ENCODE measurements around the gene SIGLEC8.
A peak's percentile ranks its signal among the peaks of the same experiment; 100 is the strongest.
"Not testable (repeated sequence)": the region's sequence is repeated elsewhere in the genome, so short reads cannot be mapped to it uniquely, and the experiment has no call there.

Gene SIGLEC8

DNA sequence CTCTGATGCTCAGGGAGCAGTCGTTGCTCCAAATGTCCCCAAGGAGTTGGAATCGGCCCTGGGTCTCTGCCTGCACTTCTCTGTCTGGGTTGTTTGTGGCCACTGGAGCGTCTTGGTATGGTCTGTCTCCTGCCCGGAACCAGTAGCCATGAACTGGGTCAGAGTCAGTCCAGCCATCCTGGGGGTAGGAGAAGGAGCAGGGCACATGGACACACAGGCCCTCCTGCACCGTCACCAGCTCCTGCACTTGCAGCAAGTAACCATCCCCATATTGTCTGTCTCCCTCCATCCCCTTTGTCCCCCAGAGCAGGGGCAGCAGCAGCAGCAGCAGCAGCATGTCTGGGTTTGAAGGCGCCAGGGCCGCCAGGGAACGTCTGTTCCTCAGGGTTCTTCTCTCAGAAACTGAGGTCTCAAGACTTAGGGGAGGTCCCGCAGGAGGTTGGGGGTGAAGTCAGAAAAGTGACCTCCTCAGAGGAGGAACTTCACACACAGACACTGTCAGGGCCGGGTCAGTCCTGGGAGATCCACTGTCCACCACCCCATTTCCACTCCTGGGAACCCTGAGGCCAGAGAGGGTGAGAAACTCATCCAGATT is at the start of gene SIGLEC8:
SIGLEC8 (minus strand) TSS at position 404 of the 595 bp plus-strand sequence; CDS start at position 337, 67 bp downstream.
- no peak for DNase-seq (ENCODE audit: low read depth in 2 of 2)

DNA sequence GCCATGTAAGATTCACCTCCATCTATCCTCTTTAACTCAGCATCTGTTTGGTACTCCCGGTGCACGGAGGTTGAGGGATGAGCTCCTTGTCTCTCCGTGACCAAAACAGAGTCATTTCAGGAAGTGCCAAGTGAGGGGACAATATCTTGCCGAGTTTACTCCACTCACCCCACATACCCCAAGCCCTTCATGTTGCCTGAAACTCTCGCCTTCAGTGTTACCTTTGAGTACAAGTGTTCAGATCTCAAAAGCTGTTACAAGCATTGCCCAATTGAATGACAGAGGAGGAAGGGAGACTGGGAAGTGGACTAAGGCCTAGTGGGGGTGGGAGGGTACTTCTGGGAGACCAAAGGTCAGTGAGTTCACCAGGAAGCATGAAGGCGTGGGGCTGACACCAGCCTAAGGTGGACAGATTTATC is 49.4 kb upstream of the SIGLEC8 start:
- DNase-seq (ENCODE audit: low read depth in 2 of 2) = no peak

DNA sequence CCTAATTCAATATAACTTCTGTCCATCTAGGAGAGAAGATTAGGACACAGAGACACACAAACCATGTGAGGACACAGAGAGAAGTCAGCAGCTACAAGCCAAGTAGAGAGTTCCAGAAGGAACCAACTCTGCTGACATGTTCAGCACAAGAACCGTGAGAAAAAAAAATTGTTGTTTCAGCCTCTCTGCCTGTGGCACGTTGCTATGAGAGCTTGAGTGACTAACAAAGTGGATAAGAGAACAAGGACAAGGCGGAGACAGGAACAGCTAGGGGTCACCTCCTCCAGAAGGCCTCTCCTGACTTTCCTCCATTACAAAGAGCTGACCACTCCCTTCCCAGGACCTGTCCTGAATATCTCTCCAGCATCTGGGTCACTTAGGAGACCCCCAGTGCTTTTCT is 48.9 kb upstream of the SIGLEC8 start:
- no peak for DNase-seq (ENCODE audit: low read depth in 2 of 2)

GRCh38 chr19:51505904-51506303 is 47.6 kb upstream of the SIGLEC8 start:
- DNase-seq (ENCODE audit: low read depth in 2 of 2) = no peak

GRCh38 chr19:51503896-51504295 is 45.6 kb upstream of the SIGLEC8 start:
- DNase-seq (ENCODE audit: low read depth in 2 of 2) = no peak

DNA sequence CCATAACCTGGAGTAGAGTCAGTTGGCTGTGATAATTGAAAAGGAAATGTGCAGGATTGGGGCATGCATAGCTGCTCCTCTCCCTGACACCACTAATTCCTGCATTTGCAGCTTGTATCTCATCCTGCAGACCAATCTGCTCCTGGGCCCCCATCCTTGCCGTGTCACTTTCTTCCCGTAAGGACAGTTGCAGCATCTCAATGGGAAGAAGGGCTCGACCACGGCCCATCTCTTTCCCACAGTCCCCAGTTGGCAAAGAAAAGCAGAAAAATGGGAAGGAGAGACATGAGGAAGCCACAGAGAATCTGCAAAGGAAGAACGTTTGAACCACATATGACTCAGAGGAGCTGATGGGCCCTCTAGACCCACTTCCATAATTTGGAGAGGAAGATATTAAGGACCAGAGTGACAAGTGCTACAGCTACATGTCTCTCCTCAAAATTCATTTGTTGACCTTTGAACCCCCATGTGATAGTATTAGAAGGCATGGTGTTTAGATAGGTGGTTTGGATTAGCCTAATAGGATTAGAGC is 45.1 kb upstream of the SIGLEC8 start:
- DNase-seq (ENCODE audit: low read depth in 2 of 2) = no peak

DNA sequence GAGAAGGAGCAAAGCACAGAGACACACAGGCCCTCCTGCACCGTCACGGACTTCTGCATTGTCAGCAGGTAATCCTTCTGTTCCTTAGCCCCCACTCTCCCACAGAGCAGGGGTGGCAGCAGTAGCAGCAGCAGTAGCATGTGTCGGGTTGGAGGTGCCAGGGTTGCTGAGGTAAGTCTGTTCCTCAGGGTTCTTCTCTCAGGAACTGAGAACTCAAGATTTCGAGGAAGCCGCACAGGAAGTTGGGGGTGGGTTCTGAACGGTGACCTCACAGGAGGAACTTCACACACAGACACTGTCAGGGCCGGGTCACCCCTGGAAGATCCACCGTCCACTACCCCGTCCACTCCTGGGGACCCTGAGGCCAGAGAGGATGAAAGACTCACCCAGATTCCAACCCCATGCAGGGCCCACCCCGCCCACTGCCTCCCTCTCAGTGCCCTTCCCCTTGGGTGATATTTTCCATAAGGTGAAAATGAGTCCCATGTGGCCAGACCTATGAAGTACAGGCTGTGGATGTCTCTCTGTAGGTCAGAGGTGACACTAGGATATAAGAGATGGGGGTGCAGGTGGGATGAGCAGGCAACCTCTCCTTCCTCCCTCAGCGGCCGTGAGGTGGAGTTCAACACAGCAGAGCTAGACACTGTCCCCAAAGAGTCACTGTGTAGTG is 43.5 kb upstream of the SIGLEC8 start, which contains the start of gene SIGLEC12:
SIGLEC12 (minus strand) TSS at position 207 of the 670 bp plus-strand sequence; CDS start at position 140, 67 bp downstream.
- no peak for DNase-seq (ENCODE audit: low read depth in 2 of 2)

DNA sequence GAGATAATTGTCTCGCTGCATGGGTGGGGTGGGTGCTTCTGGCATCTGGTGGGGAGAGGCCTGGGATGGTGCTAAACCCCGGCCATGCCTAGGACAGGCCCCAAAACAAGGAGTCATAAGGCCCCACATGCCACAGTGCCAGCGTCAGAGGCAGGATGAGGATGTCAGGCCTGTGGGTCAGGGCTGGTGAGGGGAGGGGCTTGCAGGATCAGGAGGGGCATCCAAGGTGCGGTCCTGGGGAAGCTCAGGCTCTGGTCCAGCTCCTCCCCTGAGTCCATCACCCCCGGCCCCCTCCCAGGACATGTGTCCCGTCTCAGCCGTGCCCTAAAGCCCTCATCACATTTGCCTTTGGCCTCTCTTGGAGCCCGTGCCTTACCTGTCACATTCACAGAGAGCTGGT is 42.7 kb upstream of the SIGLEC8 start:
- DNase-seq (ENCODE audit: low read depth in 2 of 2) = not testable (repeated sequence)

- DNase-seq (ENCODE audit: low read depth in 2 of 2) = no peak
These were observed 39.4 kb upstream of the SIGLEC8 start for GRCh38 chr19:51497666-51498065.

DNA sequence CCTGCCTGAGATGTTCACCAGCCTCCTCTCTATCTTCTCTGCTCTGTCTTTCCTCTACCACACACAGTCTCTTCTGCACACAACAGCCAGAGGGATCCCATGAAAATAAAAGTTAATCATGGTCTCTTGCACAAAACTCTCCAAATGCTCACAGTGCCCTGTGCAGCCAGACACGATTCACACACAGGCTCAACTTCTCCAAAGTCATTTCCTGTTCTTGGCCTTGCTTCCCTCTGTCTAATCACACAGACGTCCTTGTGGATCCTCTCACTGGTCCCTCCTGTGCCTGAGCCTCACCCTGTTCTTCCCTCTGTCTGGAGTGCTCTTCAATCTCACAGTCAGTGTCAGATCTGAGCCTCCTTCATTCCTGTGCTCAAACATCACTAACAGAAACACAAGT is 35.5 kb upstream of the SIGLEC8 start:
- DNase-seq (ENCODE audit: low read depth in 2 of 2) = no peak

- DNase-seq (ENCODE audit: low read depth in 2 of 2) = no peak
These were observed 33.3 kb upstream of the SIGLEC8 start for GRCh38 chr19:51491586-51491985.

- DNase-seq (ENCODE audit: low read depth in 2 of 2) = no peak
These were observed 32.4 kb upstream of the SIGLEC8 start for GRCh38 chr19:51490676-51491075.

DNA sequence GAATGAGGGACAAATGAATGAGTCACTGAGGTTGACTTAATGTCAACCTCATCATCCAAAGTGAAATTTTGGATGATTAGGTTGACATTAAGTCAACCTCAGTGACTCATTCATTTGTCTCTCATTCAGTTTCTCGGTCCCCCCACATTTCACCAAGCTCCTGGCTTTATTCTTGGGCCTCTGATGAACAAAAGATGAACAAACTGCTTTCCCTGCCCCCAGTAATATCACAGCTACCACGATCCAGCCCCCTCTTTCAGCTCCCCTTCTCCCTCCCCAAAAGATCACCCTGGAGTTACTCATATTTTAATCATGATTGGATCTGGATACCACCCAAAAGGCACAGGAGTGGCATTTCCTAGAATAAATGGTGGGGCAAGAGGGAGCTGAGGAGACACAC is 30.9 kb upstream of the SIGLEC8 start:
- no peak for DNase-seq (ENCODE audit: low read depth in 2 of 2)

GRCh38 chr19:51488491-51488890 is 30.2 kb upstream of the SIGLEC8 start:
- no peak for DNase-seq (ENCODE audit: low read depth in 2 of 2)

DNA sequence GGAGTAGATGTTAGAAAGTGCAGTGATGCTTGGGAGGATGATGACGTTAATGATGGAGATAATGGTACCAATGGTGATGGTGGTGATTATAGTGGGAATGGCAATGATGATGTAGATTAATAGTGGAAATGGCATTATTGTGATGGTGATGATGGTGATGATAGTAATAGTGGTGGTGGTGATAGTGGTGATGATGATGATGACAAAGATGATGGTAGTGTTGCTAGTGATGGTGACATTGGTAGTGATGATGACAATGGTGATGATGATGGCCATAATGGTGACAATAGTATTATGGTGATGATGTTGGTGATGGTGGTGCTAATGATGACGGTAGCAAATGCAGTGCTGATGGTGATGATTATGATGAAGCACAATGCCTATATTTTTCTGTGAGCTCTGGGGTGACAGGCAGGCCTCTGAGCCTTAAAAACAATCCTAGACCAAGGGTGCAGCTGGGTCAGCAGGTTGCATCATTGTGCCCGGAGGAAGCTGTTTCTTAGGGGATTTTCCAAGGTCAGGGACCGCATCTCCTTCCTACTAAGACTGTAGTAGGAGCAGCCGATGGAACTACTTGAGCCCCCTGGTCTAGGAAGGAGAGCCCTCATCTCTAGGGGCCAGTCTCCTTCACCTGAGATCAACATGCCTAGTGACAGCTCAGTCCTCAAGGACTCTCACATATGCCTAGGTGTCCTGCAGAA is 27.9 kb upstream of the SIGLEC8 start:
- no peak for DNase-seq (ENCODE audit: low read depth in 2 of 2)

DNA sequence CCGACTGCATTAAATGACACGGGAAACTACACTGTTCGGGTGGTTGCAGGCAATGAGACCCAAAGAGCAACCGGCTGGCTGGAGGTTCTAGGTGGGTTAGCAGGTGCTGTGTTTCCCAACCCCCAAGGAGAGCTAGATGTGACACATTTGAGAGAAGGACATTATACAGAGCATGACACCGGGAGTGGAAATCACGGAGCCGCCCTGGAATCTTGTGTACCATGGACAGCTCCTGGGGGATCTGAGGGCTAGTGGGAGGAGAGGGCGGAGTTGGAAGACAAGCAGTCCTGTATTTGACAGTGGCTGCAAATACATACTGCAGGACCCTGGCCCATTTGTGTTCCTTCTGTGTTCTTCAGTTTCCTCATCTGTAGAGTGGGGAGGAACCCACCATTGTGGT is 22.3 kb upstream of the SIGLEC8 start:
- peak in 1 of 2 donors; percentile 27 for DNase-seq (ENCODE audit: low read depth in 2 of 2)

DNA sequence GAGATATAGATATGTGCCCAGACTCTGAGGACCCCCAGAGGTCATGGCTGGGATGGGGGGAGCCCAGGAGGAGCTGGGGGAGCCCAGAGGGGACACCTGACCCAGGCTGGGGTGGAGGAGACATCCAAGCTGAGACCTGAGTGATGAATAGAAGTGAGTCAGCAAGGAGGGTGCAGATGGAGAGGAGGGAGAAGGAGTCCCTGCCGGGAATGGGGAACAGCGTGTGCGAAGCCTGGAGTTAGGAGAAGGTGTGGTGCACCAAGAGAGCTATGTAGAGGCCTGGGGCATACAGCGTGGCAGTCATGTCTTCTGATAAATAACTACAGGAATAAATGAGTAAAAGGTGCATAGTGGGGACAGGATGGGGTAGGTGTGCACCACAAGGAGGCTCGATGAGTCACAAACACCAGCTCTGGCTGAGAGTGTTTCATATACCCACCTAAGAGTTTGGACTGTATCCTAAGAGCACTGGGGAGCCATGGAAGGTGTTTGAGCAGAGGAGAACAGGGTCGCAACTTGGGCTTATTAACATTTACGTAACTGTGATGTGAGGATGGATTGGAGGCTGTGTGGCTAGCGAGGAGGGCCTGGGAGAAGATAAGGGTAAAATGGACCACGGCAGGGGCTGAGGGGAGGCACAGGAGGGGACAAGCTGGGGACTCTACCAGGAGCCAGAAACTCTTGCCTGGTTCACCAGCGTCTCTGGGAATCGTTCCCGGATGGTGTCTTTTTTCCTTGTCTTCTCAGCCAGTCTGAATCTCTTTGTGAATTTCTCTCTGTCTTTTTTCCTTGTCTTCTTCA is 21.5 kb upstream of the SIGLEC8 start:
- DNase-seq (ENCODE audit: low read depth in 2 of 2) = peak in 1 of 2 donors; percentile 14

DNA sequence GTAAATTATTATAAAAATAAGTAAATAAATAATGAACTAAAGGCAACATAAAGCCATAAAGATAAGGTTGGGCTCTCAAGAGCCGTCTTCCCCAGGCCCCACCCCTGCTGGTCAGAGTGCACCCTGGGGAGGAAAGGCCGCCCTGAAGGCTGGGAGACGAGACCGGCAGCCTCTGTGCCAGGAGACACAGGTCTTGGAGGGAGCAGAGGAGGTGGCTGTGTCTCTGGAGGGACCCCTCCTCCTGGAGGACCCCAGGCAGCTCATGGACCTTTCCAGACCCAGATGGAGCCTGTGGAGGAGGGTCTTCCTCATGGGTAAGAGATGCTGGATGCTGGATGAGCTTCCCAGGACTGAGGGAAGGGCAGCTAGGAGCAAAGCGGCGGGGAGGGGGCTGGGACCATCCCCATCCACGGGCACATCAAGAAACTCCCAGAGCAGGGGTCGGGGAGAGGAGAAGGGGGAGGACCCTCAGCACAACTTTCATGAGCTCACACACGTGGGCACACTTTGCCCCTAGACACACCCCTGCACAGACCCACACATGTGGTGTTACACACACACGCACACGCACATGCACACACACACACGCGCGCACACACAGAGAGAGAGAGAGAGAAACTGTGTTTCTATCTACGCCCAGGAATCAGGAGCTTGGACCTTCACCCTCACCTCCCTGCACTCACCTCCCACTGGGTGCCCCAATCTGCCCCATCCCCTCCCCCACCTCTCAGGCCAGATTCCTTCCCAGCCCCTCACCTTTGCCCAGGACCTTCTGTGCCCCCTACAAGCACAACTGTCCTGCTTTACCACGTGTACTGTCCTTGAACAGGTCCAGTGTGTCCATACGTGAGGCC is 20.4 kb upstream of the SIGLEC8 start, which contains the start of gene CEACAM18:
CEACAM18 (plus strand) TSS at position 159 of the 854 bp plus-strand sequence.
- no peak for DNase-seq (ENCODE audit: low read depth in 2 of 2)

DNA sequence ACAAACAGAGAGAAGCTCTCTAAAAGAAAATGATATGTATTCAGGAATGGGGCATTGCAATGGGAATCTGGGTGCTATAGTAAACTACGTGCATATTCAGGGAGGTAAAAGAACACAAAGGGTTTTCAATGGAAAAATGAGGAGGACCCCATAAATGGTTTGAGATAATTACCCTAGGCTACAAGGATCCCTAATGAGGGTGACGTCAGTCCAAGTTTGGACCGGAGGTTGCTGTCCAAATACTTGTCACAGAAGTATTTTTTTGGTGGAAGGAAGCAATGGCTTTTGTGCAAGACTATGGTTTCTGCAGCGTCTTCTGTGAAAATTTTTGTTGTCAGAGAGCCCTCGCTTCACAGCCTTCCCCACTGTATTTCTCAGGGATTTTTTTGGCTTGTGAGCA is 19.1 kb upstream of the SIGLEC8 start:
- DNase-seq (ENCODE audit: low read depth in 2 of 2) = no peak

- DNase-seq (ENCODE audit: low read depth in 2 of 2) = no peak
These were observed 17.9 kb upstream of the SIGLEC8 start for GRCh38 chr19:51476164-51476563.

Data from stimulated activated CD4-positive, alpha-beta T cell treated with anti-CD3 and anti-CD28 coated beads, Interleukin-4, amount 100 ng/mL, for 48 hours (primary cell).